WTC11 (cell line): ENCODE results near the gene AGBL5. TPM values are rescaled to one million over a fixed set of nuclear protein-coding genes. Genes with fewer than 3 reads are reported as not detected.

ENCODE experiments used
- ATAC-seq: fragments of 200-7000 bp; cut with Tn5 transposase; 2 replicates; pipeline ENCODE4 v1.10.0; 2021; ENCODE audit warnings: mild to moderate bottlenecking, moderate library complexity
- CTCF ChIA-PET: fragments of 300-600 bp; sonication (Branson Sonifier 250); formaldehyde crosslinking; loops from one replicate; lab custom pipeline; 2021; ENCODE audit warnings: antibody characterized with exemption; lab: Charles Lee
- POLR2A ChIA-PET: fragments of 350-600 bp; sonication (Branson Sonifier 250); formaldehyde crosslinking; loops from one replicate; lab custom pipeline; 2021; ENCODE audit warnings: antibody characterized with exemption; lab: Charles Lee
- DNase-seq: peaks from one replicate; pipeline ENCODE4 v3.0.0; 2021; ENCODE audit warnings: low spot score
- H3K27ac Mint-ChIP-seq: 2 replicates; pipeline ENCODE4 v1.8.0; 2021; ENCODE audit warnings: mixed read lengths
- H3K27me3 Mint-ChIP-seq: 2 replicates; pipeline ENCODE4 v1.8.0; 2021; ENCODE audit warnings: low read depth, mild to moderate bottlenecking, moderate library complexity, mixed read lengths
- H3K36me3 Mint-ChIP-seq: 2 replicates; pipeline ENCODE4 v1.8.0; 2021; ENCODE audit warnings: mixed read lengths
- H3K4me1 Mint-ChIP-seq: 2 replicates; pipeline ENCODE4 v1.8.0; 2022; ENCODE audit warnings: mixed read lengths
- H3K4me3 Mint-ChIP-seq: 2 replicates; pipeline ENCODE4 v1.8.0; 2021; ENCODE audit warnings: mild to moderate bottlenecking, moderate library complexity, mixed read lengths
- H3K9me3 Mint-ChIP-seq: 2 replicates; pipeline ENCODE4 v1.8.0; 2021; ENCODE audit warnings: mixed read lengths
- ARID4B ChIP-seq: sonication (generic); formaldehyde crosslinking; IDR thresholded peaks from 2 replicates; pipeline ENCODE4 v1.8.0; 2023; ENCODE audit warnings: missing genetic modification reagents, mild to moderate bottlenecking, borderline replicate concordance
- ATF6 ChIP-seq: sonication (generic); formaldehyde crosslinking; IDR thresholded peaks from 2 replicates; pipeline ENCODE4 v1.8.1; 2023; ENCODE audit warnings: mild to moderate bottlenecking, missing genetic modification reagents
- CBFB ChIP-seq: sonication (generic); formaldehyde crosslinking; IDR thresholded peaks from 2 replicates; pipeline ENCODE4 v1.8.1; 2022; ENCODE audit warnings: mild to moderate bottlenecking, low read depth, missing genetic modification reagents
- CREM ChIP-seq: sonication (generic); formaldehyde crosslinking; IDR thresholded peaks from 2 replicates; pipeline ENCODE4 v1.8.1; 2022; ENCODE audit warnings: mild to moderate bottlenecking, missing genetic modification reagents, moderate library complexity
- GRHL2 ChIP-seq: fragments of 250-450 bp; sonication (Bioruptor Pico); IDR thresholded peaks from 2 replicates; pipeline ENCODE4 v1.8.0; 2022; ENCODE audit warnings: mild to moderate bottlenecking, moderate library complexity; ENCODE audit not compliant: insufficient replicate concordance, severe bottlenecking
- HMGXB4 ChIP-seq: sonication (generic); formaldehyde crosslinking; IDR thresholded peaks from 2 replicates; pipeline ENCODE4 v1.8.1; 2023; ENCODE audit warnings: mild to moderate bottlenecking, moderate library complexity, missing genetic modification reagents
- JAZF1 ChIP-seq: fragments of 250-450 bp; sonication (Bioruptor Pico); IDR thresholded peaks from 2 replicates; pipeline ENCODE4 v1.9.0; 2021; ENCODE audit warnings: moderate library complexity, mild to moderate bottlenecking, inconsistent platforms
- NFATC4 ChIP-seq: fragments of 250-450 bp; sonication (Bioruptor Pico); IDR thresholded peaks from 2 replicates; pipeline ENCODE4 v1.9.0; 2021; ENCODE audit warnings: mild to moderate bottlenecking
- SMAD3 ChIP-seq: sonication (generic); formaldehyde crosslinking; IDR thresholded peaks from 2 replicates; pipeline ENCODE4 v1.8.0; 2022; ENCODE audit warnings: missing genetic modification reagents, mild to moderate bottlenecking, borderline replicate concordance
- TEAD1 ChIP-seq: sonication (generic); formaldehyde crosslinking; IDR thresholded peaks from 2 replicates; pipeline ENCODE4 v1.8.0; 2022; ENCODE audit warnings: mild to moderate bottlenecking, missing genetic modification reagents
- ZBTB21 ChIP-seq: sonication (generic); formaldehyde crosslinking; IDR thresholded peaks from 2 replicates; pipeline ENCODE4 v1.8.1; 2023; ENCODE audit warnings: mild to moderate bottlenecking, missing genetic modification reagents, borderline replicate concordance
- ZNF121 ChIP-seq: sonication (generic); formaldehyde crosslinking; IDR thresholded peaks from 2 replicates; pipeline ENCODE4 v1.8.0; 2023; ENCODE audit warnings: missing genetic modification reagents
- ZNF219 ChIP-seq: sonication (generic); formaldehyde crosslinking; IDR thresholded peaks from 2 replicates; pipeline ENCODE4 v1.8.0; 2023; ENCODE audit warnings: missing genetic modification reagents, mild to moderate bottlenecking, borderline replicate concordance
- ZNF232 ChIP-seq: sonication (generic); formaldehyde crosslinking; IDR thresholded peaks from 2 replicates; pipeline ENCODE4 v1.8.0; 2022; ENCODE audit warnings: mild to moderate bottlenecking, missing genetic modification reagents
- ZNF317 ChIP-seq: sonication (generic); formaldehyde crosslinking; IDR thresholded peaks from 2 replicates; pipeline ENCODE4 v1.8.1; 2023; ENCODE audit warnings: low read depth, mild to moderate bottlenecking, moderate library complexity, missing genetic modification reagents, borderline replicate concordance
- ZNF423 ChIP-seq: fragments of 250-450 bp; sonication (Bioruptor Pico); IDR thresholded peaks from 2 replicates; pipeline ENCODE4 v2.1.2; 2022; ENCODE audit warnings: mild to moderate bottlenecking, moderate library complexity
- ZNF532 ChIP-seq: fragments of 250-450 bp; sonication (Bioruptor Pico); IDR thresholded peaks from 2 replicates; pipeline ENCODE4 v1.9.0; 2021; ENCODE audit warnings: mild to moderate bottlenecking, borderline replicate concordance
- total RNA-seq: library from RNA; stranded (reverse); gene quantifications from 3 replicates; pipeline ENCODE4 v1.2.3, GENCODE V29; 2021

AGBL5 gene
- total RNA-seq, 1 experiment from 2014 or later, result 43.0 TPM

GRCh38 chr2:27058210-27058609, 6.7 kb downstream of the AGBL5 start:
- ChIA-PET CTCF (interaction anchor here (1.1 to 2.1 kb wide), 5 partner anchors 8 to 97 kb away, joined by 3 to 6 read pairs (median 5); partner anchors contain the start of genes AGBL5 and OST4), POLR2A (no interaction called here)
- no peak for ATAC-seq
- peaks cover 36% of the 10 kb centered on the region for H3K36me3 Mint-ChIP-seq
- no peak for DNase-seq
- no peak for TF ChIP-seq ZNF219 (CRISPR knock-in tag)
- no peaks in the 10 kb centered on the region for H3K9me3 Mint-ChIP-seq
- no peaks in the 10 kb centered on the region for H3K4me1 Mint-ChIP-seq
- H3K27me3 Mint-ChIP-seq, result no peaks in the 10 kb centered on the region
- no peak overlapping the region for H3K27ac Mint-ChIP-seq
- H3K4me3 Mint-ChIP-seq, result no peak overlapping the region

- no peak for ATAC-seq
- POLR2A ChIA-PET, result interaction anchor here (0.7 kb wide), 1 partner anchor 12 kb away, joined by 4 read pairs; the partner anchor contains the start of gene OST4
- DNase-seq, result no peak
- Mint-ChIP-seq H3K9me3 (no peaks in the 10 kb centered on the region), H3K27me3 (no peaks in the 10 kb centered on the region), H3K4me1 (no peaks in the 10 kb centered on the region), H3K36me3 (peaks cover 31% of the 10 kb centered on the region), H3K4me3 (no peak overlapping the region)
- no peak for TF ChIP-seq ATF6 (CRISPR knock-in tag)
- TF ChIP-seq ZNF232 (CRISPR knock-in tag), result no peak
- no peak for TF ChIP-seq ZBTB21 (CRISPR knock-in tag)
- no peak for TF ChIP-seq NFATC4 (CRISPR knock-in tag)
- no peak for TF ChIP-seq CREM
- TF ChIP-seq ZNF423 (CRISPR knock-in tag), result no peak
- no peak for TF ChIP-seq SMAD3
- no peak for TF ChIP-seq ARID4B
- no peak for TF ChIP-seq JAZF1 (CRISPR knock-in tag)
- TF ChIP-seq ZNF532 (CRISPR knock-in tag), result no peak
- TF ChIP-seq HMGXB4, result no peak
- TF ChIP-seq GRHL2 (CRISPR knock-in tag), result no peak
- TF ChIP-seq ZNF121 (CRISPR knock-in tag), result no peak
- TF ChIP-seq CBFB (CRISPR knock-in tag), result no peak
- TF ChIP-seq ZNF317 (CRISPR knock-in tag), result no peak
- no peak for TF ChIP-seq TEAD1 (CRISPR knock-in tag)
- TF ChIP-seq, all 79 proteins: peak for 0
- CTCF ChIA-PET, result interaction anchor here (0.8 to 2.1 kb wide), 5 partner anchors 9 to 98 kb away, joined by 3 to 6 read pairs (median 3); partner anchors contain the start of genes AGBL5 and OST4
- no peak overlapping the region for H3K27ac Mint-ChIP-seq
Measured at GRCh38 chr2:27059141-27059820, 7.8 kb downstream of the AGBL5 start.
